NT2/D1 (cell line): ENCODE results near the gene PLCH1.

Experiments used
- DNase-seq: peaks from one replicate; pipeline ENCODE4 v3.0.0-alpha.2; 2011; ENCODE audit warnings: low read depth, low spot score
- H3K27me3 ChIP-seq: 2 replicates; pipeline ENCODE4 v1.6.0; 2011; ENCODE audit warnings: mild to moderate bottlenecking; ENCODE audit not compliant: insufficient read length, insufficient read depth
- H3K36me3 ChIP-seq: 2 replicates; pipeline ENCODE4 v1.6.1; 2011; ENCODE audit warnings: mild to moderate bottlenecking, low read length, mixed read lengths; ENCODE audit not compliant: insufficient read depth, insufficient read length
- H3K4me1 ChIP-seq: 2 replicates; pipeline ENCODE4 v1.5.1; 2011; ENCODE audit not compliant: insufficient read depth, insufficient read length
- H3K4me3 ChIP-seq: 2 replicates; pipeline ENCODE4 v1.5.1; 2011; ENCODE audit warnings: low read depth; ENCODE audit not compliant: insufficient read length
- H3K9ac ChIP-seq: 2 replicates; pipeline ENCODE4 v1.6.0; 2011; ENCODE audit warnings: low read depth; ENCODE audit not compliant: insufficient read length
- H3K9me3 ChIP-seq: 2 replicates; pipeline ENCODE4 v1.5.1; 2011; ENCODE audit warnings: mild to moderate bottlenecking, low read length; ENCODE audit not compliant: insufficient read depth
- SUZ12 ChIP-seq: IDR thresholded peaks from 2 replicates; pipeline ENCODE4 v1.6.1; 2011; ENCODE audit not compliant: insufficient read length, insufficient read depth; ENCODE audit errors: extremely low read depth
- YY1 ChIP-seq: IDR thresholded peaks from 2 replicates; pipeline ENCODE4 v1.6.1; 2011; ENCODE audit not compliant: insufficient read length, insufficient read depth
- ZNF274 ChIP-seq: IDR thresholded peaks from 2 replicates; pipeline ENCODE4 v1.6.1; 2011; ENCODE audit warnings: mild to moderate bottlenecking, low read depth, low read length

The PLCH1 gene

GRCh38 chr3:155661042-155661441, 83.8 kb downstream of the PLCH1 start:
- Histone ChIP-seq H3K4me3 (no peak overlapping the region), H3K9me3 (no peaks in the 10 kb centered on the region), H3K9ac (no peak overlapping the region), H3K4me1 (peaks cover 2% of the 10 kb centered on the region), H3K27me3 (no peaks in the 10 kb centered on the region), H3K36me3 (no peaks in the 10 kb centered on the region)
- TF ChIP-seq YY1 (no peak), SUZ12 (no peak), ZNF274 (no peak)
- no peak for DNase-seq

- Histone ChIP-seq H3K9ac (no peak overlapping the region), H3K4me3 (no peak overlapping the region), H3K27me3 (no peaks in the 10 kb centered on the region), H3K4me1 (peaks cover 2% of the 10 kb centered on the region), H3K36me3 (no peaks in the 10 kb centered on the region), H3K9me3 (no peaks in the 10 kb centered on the region)
- no peak for DNase-seq
- TF ChIP-seq YY1 (no peak), ZNF274 (no peak), SUZ12 (no peak)
Measured at GRCh38 chr3:155658671-155659261, 86.1 kb downstream of the PLCH1 start.

GRCh38 chr3:155658006-155658405, 86.9 kb downstream of the PLCH1 start:
- TF ChIP-seq YY1: no peak
- TF ChIP-seq ZNF274: no peak
- TF ChIP-seq SUZ12: no peak
- H3K27me3 ChIP-seq: no peaks in the 10 kb centered on the region

GRCh38 chr3:155657161-155657560, 87.7 kb downstream of the PLCH1 start:
- DNase-seq: no peak
- Histone ChIP-seq H3K9me3 (no peaks in the 10 kb centered on the region), H3K4me1 (peaks cover 2% of the 10 kb centered on the region), H3K4me3 (no peak overlapping the region), H3K9ac (no peak overlapping the region), H3K36me3 (no peaks in the 10 kb centered on the region), H3K27me3 (no peaks in the 10 kb centered on the region)
- TF ChIP-seq YY1 (no peak), SUZ12 (no peak), ZNF274 (no peak)

More at GRCh38 chr3:155658006-155658405, 86.9 kb downstream of the PLCH1 start:
- peaks cover 2% of the 10 kb centered on the region for H3K4me1 ChIP-seq
- DNase-seq: no peak
- H3K36me3 ChIP-seq: no peaks in the 10 kb centered on the region
- H3K9me3 ChIP-seq: no peaks in the 10 kb centered on the region
- no peak overlapping the region for H3K4me3 ChIP-seq
- no peak overlapping the region for H3K9ac ChIP-seq

GRCh38 chr3:155656466-155656865, 88.4 kb downstream of the PLCH1 start:
- no peak overlapping the region for H3K4me3 ChIP-seq
- no peak overlapping the region for H3K9ac ChIP-seq
- H3K4me1 ChIP-seq: no peaks in the 10 kb centered on the region
- no peak for TF ChIP-seq SUZ12
- TF ChIP-seq YY1: no peak
- no peak for TF ChIP-seq ZNF274
- no peaks in the 10 kb centered on the region for H3K9me3 ChIP-seq
- H3K36me3 ChIP-seq: no peaks in the 10 kb centered on the region
- no peaks in the 10 kb centered on the region for H3K27me3 ChIP-seq
- DNase-seq: no peak

GRCh38 chr3:155651489-155652218, 93.2 kb downstream of the PLCH1 start:
- H3K4me1 ChIP-seq: peaks cover 3% of the 10 kb centered on the region
- no peaks in the 10 kb centered on the region for H3K27me3 ChIP-seq
- no peaks in the 10 kb centered on the region for H3K9me3 ChIP-seq
- no peak for TF ChIP-seq YY1
- TF ChIP-seq ZNF274: no peak
- no peak for TF ChIP-seq SUZ12
- H3K36me3 ChIP-seq: no peaks in the 10 kb centered on the region
- no peak overlapping the region for H3K4me3 ChIP-seq
- H3K9ac ChIP-seq: no peak overlapping the region
- no peak for DNase-seq

GRCh38 chr3:155648013-155648591, 96.8 kb downstream of the PLCH1 start:
- TF ChIP-seq ZNF274: no peak
- no peak for TF ChIP-seq YY1
- TF ChIP-seq SUZ12: no peak
- peaks cover 5% of the 10 kb centered on the region for H3K4me1 ChIP-seq
- H3K36me3 ChIP-seq: no peaks in the 10 kb centered on the region
- no peaks in the 10 kb centered on the region for H3K27me3 ChIP-seq
- H3K9me3 ChIP-seq: no peaks in the 10 kb centered on the region
- no peak for DNase-seq
- no peak overlapping the region for H3K4me3 ChIP-seq
- no peak overlapping the region for H3K9ac ChIP-seq
